CD4-positive, alpha-beta T cell treated with Interleukin-17A for 4 hours (primary cell): ENCODE results near the gene DMAC2.
"Not testable (repeated sequence)": the region's sequence is repeated elsewhere in the genome, so short reads cannot be mapped to it uniquely, and the experiment has no call there.

Source experiments
- DNase-seq: peaks from one replicate; pipeline ENCODE4 v3.0.0-alpha.2; 2020; ENCODE audit warnings: mixed read lengths

Gene DMAC2

GRCh38 chr19:41398050-41398418 is 41.7 kb downstream of the DMAC2 start:
- no peak for DNase-seq

GRCh38 chr19:41397086-41398049 is 42.3 kb downstream of the DMAC2 start, which contains the start of the genes BCKDHA and EXOSC5:
TSS of gene BCKDHA (plus strand) at chr19:41397818. CDS start at chr19:41397828, 10 bp downstream.
TSS of gene EXOSC5 (minus strand) at chr19:41397359. CDS start at chr19:41397328, 31 bp downstream.
- peak; percentile 100 for DNase-seq

GRCh38 chr19:41395355-41395754 is 44.4 kb downstream of the DMAC2 start:
- DNase-seq: no peak

- no peak for DNase-seq
Observed at GRCh38 chr19:41392775-41393174, 46.9 kb downstream of the DMAC2 start.

GRCh38 chr19:41391618-41392017 is 48.1 kb downstream of the DMAC2 start:
- no peak for DNase-seq

GRCh38 chr19:41386442-41386841 is 53.3 kb downstream of the DMAC2 start:
- DNase-seq: no peak

GRCh38 chr19:41384351-41384750 is 55.4 kb downstream of the DMAC2 start:
- DNase-seq: no peak

GRCh38 chr19:41381536-41381935 is 58.2 kb downstream of the DMAC2 start:
- not testable (repeated sequence) for DNase-seq
